Measurements from ENCODE around the gene RAI1.
"Not testable (repeated sequence)": the region's sequence is repeated elsewhere in the genome, so short reads cannot be mapped to it uniquely, and the experiment has no call there.

RAI1 gene, protein sequence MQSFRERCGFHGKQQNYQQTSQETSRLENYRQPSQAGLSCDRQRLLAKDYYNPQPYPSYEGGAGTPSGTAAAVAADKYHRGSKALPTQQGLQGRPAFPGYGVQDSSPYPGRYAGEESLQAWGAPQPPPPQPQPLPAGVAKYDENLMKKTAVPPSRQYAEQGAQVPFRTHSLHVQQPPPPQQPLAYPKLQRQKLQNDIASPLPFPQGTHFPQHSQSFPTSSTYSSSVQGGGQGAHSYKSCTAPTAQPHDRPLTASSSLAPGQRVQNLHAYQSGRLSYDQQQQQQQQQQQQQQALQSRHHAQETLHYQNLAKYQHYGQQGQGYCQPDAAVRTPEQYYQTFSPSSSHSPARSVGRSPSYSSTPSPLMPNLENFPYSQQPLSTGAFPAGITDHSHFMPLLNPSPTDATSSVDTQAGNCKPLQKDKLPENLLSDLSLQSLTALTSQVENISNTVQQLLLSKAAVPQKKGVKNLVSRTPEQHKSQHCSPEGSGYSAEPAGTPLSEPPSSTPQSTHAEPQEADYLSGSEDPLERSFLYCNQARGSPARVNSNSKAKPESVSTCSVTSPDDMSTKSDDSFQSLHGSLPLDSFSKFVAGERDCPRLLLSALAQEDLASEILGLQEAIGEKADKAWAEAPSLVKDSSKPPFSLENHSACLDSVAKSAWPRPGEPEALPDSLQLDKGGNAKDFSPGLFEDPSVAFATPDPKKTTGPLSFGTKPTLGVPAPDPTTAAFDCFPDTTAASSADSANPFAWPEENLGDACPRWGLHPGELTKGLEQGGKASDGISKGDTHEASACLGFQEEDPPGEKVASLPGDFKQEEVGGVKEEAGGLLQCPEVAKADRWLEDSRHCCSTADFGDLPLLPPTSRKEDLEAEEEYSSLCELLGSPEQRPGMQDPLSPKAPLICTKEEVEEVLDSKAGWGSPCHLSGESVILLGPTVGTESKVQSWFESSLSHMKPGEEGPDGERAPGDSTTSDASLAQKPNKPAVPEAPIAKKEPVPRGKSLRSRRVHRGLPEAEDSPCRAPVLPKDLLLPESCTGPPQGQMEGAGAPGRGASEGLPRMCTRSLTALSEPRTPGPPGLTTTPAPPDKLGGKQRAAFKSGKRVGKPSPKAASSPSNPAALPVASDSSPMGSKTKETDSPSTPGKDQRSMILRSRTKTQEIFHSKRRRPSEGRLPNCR (N-terminal part only)

DNA sequence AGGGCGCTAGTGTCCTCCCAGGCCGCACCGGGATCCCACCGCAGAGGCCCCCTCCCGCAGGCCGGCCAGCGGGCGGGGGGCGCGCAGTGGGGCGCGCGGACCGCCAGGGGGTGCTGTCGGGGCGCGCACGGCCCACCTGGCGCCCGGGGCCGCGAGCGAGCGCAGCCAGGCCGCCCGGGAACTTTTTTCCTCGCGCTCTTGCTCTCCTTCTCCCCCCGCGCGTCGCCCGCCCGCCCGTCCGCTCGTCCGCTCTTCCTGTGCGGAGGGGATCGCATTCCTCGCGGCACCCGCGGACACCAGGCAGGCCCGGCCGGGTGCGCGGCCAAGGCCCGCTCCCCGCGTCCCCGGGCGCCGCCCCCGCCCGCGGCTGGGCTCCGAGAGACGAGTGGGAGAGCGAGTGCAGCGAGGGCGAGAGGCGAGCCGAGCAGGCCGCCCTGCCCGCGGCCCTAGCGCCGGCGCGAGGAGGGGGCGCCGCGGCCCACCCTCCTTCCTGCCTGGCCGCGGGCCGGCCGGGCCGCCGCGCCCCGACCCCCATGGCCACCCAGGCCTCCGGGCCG, at the start of gene RAI1:
TSS of gene RAI1 (plus strand) at position 272 of the 557 bp plus-strand sequence. CDS start 111,491 bp downstream, outside the sequence.
- no peak for FAIRE-seq
- DNase-seq (ENCODE audit: insufficient read length, low spot score): peak; percentile 83

DNA sequence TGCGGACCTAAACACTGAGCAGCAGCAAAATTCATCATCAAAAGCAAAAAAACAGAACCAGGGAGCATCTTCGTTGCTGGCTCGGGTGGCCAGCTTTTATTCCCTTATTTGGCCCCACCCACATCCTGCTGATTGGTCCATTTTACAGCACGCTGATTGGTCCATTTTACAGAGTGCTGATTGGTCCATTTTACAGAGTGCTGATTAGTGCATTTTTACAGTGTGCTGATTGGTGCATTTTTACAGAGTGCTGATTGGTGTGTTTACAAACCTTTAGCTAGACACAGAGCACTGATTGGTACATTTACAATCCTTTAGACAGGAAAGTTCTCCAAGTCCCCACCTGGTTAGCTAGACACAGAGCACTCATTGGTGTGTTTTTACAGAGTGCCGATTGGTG, 48.6 kb upstream of the RAI1 start:
- not testable (repeated sequence) for DNase-seq (ENCODE audit: insufficient read length, low spot score); FAIRE-seq

DNA sequence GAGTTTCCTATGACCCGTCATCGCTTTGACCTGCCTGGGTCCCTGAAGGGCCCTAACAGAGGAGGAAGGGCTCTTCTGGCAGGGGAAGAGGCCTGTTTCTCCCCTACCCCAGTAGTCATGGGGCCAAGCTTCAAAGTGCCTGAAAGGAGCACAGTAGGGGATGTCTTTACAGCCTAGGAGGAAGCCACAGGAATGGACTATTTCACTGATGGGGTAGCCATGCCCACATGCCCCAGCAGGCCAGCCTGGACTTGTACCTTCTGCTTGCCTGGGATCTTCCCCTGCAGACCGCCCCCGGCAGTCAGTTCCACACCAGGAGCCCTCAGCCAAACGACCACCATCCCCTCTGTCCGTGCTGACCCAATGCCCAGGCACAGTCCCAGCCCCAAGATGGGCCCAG, 47.9 kb upstream of the RAI1 start:
- FAIRE-seq: no peak
- no peak for DNase-seq (ENCODE audit: insufficient read length, low spot score)

DNA sequence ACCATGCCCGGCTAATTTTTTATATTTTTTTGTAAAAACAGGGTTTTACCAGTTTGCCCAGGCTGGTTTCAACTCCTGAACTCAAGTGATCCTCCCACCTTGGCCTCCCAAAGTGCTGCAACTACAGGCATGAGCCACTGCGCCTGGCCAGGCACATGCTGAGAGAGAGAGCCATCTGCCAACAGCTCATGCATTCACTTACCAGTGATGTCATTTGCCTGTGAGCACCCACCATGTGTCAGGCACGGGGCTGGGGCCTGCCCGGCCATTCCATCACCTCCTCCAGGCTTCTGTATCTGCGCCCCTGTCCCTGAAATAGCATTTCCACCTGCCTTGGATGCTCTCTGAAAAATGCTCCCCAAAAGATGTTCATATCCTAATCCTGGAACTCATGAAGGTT, 46.1 kb upstream of the RAI1 start:
- no peak for DNase-seq (ENCODE audit: insufficient read length, low spot score)
- no peak for FAIRE-seq

DNA sequence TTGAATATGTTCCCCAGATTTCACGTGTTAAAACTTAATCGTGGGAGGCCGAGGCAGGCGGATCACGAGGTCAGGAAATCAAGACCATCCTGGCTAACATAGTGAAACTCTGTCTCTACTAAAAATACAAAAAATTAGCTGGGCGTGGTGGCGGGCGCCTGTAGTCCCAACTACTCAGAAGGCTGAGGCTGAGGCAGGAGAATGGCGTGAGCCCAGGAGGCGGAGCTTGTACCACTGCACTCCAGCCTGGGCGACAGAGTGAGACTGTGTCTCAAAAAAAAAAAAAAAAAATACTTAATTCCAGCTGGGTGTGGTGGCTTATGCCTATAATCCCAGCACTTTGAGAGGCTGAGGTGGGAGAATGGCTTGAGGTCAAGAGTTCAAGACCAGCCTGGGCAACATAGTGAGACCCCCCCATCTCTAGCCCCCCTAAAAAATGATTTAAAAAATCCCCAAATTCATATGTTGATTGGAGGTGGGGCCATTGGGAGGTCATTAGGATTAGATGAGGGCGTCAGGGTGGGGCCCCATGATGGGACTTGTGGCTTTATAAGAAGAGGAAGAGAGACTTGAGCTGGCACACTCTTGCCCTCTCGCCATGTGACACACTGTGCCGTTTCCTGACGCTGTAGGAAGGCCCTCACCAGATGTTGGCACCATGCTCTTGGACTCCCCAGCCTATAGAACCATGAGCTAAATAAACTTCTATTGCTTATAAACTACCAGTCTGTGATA, 45.6 kb upstream of the RAI1 start:
- not testable (repeated sequence) for DNase-seq (ENCODE audit: insufficient read length, low spot score); FAIRE-seq

DNA sequence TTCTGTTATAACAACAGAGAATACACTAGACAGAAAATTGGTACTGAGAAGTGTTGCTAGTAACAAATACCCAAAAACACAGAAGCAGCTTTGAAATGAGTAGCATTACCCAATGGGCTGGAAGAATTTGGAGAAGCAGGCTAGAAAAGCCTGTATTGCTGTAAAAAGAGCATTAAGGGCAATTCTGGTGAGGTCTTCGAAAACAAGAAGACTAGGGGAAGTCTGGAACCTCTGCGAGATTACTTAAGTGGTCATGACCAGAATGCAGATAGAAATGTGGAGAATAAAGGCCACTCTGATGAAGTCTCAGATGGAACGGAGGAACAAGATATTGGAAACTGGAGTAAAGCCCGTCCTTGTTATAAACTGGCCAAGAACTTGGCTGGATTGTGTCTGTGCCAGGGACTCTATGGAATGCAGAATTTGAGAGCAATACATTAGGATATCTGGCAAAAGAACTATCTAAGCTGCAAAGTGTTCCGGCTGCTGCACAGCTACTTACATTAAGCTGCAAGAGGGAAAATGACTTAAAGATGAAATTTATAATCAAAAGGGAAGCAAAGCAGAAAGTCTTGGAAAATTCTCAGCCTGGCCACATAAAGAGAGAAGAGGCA, 44.9 kb upstream of the RAI1 start:
- no peak for DNase-seq (ENCODE audit: insufficient read length, low spot score)
- no peak for FAIRE-seq

DNA sequence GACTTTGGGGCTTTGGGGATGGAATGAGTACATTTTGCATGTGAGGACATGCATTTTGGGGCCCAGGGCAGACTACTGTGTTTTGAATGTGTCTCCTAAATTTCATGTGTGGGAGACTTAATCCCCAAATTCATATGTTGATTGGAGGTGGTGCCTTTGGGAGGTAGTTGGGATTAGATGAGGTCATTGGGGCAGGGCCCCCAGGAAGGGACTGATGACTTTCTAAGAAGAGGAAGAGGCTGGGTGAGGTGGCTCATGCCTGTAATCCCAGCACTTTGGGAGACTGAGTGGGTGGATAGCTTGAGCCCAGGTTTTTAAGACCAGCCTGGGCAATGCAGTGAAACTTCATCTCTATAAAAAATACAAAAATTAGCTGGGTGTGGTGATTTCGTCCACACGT, 42.8 kb upstream of the RAI1 start:
- DNase-seq (ENCODE audit: insufficient read length, low spot score): no peak
- FAIRE-seq: no peak

DNA sequence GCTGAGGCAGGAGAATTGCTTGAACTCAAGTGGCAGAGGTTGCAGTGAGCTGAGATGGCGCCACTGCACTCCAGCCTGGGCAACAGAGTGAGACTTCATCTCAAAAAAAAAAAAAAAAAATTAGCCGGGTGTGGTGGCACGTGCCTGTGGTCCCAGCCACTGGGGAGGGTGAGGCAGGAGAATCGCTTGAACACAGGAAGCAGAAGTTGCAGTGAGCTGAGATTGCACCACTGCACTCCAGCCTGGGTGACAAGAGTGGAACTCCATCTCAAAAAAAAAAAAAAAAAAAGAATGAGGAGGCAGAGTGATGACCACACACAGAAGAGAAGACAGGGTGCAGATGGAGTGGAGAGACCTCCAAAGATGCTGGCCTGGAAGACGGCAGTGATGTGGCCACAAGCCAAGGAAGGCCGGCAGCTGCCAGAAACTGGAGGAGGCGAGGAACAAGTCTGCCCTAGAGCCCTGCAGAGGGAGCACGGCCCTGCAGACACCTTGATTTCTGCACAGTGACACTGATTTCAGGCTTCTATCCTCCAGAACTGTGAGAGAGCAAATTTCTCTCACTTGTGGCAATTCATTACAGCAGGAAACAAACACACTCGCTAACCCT, 41.5 kb upstream of the RAI1 start:
- not testable (repeated sequence) for DNase-seq (ENCODE audit: insufficient read length, low spot score); FAIRE-seq

DNA sequence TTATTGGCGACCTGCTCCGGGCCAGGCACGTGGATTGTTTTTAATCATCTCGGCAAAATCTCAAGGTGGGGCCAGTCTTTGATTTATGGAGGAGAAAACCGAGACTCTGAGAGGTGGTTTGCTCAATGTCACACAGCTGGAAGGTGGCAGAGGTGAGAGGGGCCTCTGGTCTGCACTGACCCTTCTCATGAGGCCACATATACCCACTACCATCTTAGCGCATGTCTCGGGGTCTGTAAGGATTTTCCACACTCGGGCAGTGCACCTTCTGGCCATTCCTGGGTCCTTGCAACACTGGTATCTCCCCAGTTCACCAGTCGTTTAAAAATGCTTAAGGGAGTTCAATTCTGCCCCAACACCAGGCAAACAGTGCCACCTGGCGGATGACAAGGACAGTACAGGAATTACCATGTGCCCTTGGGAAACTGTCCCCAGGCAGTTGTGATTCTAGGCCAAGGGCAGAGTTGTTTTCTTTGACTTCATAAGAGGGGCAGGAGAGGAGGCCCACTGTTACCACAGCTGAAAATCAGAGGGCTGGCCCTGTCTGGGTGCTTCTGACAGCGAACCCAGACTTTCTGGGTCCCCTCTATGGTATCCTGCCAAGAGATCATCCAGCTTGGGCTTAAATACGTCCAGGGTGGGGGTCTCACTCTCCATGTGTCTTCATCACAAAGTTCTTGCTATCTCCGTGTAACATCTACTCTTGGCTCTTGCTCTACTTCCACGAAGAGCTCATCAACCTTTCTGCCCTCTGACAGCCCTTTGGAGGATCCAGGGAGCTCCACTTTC, 39.4 kb upstream of the RAI1 start:
- FAIRE-seq (peak; percentile 94), DNase-seq (ENCODE audit: insufficient read length, low spot score) (peak; percentile 92)

DNA sequence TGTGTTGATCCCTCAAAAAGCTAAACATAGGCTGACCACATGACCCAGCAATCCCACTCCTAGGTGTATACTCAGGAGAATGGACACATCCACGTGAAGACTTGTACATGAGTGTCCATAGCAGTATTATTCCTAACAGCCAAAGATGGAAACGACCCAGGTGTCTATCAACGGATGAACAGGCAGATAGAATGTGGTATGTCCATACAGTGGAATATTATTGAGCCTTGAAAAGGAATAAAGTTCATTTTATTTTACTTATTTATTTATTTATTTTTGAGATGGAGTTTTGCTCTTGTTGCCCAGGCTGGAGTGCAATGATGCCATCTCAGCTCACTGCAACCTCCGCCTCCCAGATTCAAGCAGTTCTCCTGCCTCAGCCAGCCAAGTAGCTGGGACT, 36.1 kb upstream of the RAI1 start:
- FAIRE-seq; DNase-seq (ENCODE audit: insufficient read length, low spot score): not testable (repeated sequence)

DNA sequence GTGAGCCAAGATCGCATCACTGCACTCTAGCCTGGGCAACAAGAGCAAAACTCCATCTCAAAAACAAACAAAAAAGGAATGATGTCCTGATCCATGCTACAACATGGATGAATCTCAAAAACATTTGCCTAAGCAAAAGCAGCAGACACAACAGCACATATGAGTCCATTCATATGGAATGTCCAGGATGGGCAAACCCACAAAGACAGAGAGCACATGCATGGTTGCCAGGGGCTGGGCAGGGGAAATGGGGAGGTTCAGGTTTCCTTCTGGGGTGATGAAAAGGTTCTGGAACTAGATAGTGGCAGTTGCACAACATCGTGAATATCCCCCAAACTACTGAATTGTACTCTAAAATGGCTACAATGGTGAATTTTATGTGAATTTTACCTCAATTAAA, 35.3 kb upstream of the RAI1 start:
- peak; percentile 23 for FAIRE-seq
- no peak for DNase-seq (ENCODE audit: insufficient read length, low spot score)

DNA sequence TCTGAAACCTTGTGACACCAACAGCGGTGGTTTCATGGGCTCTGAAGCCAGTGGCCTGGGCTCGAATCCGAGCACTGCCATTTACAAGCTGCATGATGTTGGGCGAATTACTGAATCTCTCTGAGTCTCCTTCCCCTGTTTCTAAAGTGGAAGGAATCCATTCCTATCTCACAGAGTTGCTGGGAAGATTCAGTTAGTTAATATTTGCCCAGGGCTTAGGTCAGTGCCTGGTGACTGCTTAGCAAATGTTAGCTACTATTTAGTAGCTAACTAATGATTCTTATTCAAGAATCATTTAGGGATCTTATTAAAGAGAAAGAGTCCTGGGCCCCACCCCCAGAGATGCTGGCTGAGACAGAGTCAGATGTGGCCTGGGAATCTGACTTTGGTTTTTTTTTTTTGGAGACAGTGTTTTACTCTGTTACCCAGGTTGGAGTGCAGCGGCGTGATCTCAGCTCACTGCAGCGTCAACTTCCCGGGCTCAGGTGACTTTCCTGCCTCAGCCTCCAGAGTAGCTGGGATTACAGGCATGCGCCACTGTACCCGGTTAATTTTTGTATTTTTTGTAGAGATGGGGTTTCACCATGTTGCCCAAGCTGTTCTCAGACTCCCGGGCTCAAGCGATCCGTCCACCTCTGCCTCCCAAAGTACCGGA, 33.6 kb upstream of the RAI1 start:
- no peak for DNase-seq (ENCODE audit: insufficient read length, low spot score)
- no peak for FAIRE-seq

DNA sequence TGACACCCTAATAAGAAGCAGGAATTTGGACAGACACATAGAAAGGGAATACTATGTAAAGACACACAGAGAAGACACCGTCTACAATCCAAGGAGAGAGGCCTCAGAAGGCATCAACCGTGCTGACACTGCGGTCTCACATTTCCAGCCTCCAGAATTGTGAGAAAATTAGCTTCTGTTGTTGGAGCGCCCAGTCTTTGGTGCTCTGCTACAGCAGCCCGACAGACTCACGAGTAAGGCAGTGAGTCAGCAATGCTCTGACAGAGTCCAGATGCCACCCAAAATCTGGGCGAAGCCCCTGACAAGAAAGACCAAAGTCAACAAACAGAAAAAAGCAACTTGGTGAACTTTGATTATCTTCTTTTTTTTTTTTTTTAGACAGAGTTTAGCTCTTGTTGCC, 32.5 kb upstream of the RAI1 start:
- no peak for FAIRE-seq
- DNase-seq (ENCODE audit: insufficient read length, low spot score): no peak

DNA sequence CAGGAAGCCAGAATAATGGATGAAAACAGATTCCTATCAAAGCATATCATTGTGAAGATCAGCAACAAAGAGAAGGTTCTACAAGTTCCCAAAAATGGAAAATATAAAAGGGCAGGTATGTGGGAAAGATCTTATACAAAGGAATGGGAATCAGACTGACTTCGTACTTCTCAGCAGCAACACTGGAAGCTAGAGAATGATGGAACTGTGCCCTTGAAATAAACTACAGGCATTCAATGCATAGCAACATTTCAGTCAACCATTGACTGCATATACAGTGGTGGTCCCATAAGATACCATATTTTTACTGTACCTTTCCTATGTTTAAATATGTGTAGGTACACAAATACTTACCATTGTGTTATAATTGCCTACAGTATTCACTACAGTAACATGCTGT, 30.3 kb upstream of the RAI1 start:
- FAIRE-seq: peak; percentile 54
- DNase-seq (ENCODE audit: insufficient read length, low spot score): no peak

DNA sequence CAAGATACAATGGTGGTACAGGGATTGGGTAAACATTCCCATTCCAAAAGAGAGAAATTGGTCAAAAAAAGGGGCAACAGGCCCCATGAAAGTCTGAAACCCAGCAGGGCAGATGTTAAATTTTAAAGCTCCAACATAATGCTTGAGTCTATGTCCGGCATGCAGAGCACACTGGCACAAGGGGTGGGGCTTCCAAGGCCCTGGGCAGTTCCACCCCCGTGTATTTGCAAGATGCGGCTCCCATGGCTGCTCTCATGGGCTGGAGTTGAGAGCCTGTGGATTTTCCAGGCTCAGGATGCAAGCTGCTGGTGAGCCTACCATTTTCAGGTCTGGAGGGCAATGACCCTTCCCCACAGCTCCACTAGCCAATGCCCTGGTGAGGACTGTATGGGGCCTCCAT, 27.9 kb upstream of the RAI1 start:
- FAIRE-seq (no peak), DNase-seq (ENCODE audit: insufficient read length, low spot score) (no peak)

DNA sequence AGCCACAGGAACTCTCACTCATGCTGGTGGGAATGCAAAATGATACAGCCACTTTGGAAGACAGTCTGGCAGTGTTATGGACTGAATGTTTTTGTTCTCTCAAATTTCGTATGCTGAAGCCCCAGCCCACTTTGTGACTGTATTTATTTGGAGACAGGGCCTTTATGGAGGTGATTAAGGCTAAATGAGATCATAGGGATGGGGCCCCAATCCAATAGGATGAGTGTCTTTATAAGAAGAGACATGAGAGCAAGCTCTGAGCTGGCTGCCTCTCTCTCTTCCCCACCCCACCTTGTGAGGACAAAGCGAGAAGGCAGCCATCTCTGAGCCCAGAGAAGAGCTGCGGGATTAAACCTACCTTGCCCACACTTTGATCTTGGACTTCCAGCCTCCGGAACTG, 21.9 kb upstream of the RAI1 start:
- FAIRE-seq: no peak

DNA sequence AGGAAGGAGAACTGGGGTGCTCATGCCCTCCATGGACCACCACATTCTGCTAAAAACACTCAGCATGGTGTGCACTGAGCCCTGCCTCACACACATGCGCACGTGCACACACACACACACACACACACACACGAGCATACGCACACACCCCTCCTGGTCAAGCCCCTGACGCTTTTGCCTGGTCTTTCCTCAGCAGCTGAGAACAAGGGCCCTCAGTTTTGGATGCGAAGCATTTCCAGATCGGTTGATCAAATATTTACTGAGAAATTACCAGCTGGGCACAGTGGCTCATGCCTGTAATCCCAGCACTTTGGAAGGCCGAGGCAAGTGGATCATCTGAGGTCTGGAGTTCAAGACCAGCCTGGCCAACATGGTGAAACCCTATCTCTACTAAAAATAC, 20.1 kb upstream of the RAI1 start:
- DNase-seq (ENCODE audit: insufficient read length, low spot score) (no peak), FAIRE-seq (no peak)

More for the DNA sequence above, 21.9 kb upstream of the RAI1 start:
- no peak for DNase-seq (ENCODE audit: insufficient read length, low spot score)

DNA sequence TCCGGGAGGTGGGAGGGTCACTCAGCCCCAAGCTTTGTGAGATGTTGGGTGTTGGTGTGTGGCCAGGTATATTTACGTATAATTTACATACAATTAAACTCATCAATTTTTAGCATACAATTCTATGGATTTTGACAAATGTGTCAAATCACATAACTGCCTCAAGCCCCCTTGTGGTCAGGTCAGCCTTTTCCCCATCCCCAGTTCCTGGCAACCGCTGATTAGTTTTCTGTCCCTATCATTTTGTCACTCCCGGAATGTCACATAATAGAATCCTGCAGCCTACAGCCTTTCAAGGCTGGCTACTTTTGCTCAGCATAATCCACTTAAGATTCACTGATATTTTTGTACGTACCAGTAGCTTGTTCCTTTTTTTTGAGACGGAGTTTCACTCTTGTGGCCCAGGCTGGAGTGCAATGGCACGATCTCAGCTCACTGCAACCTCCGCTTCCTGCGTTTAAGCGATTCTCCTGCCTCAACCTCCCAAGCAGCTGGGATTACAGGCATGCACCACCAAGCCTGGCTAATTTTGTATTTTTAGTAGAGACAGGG, 19.3 kb upstream of the RAI1 start:
- no peak for FAIRE-seq

More for the DNA sequence above, 19.3 kb upstream of the RAI1 start:
- no peak for DNase-seq (ENCODE audit: insufficient read length, low spot score)
